Caki2 (cell line): ENCODE results near the gene ATXN7L1. TPM values are rescaled to one million over a fixed set of nuclear protein-coding genes. Genes with fewer than 3 reads are reported as not detected.
A peak's percentile ranks its signal among the peaks of the same experiment; 100 is the strongest.

ENCODE experiments used
- DNase-seq: peaks from one replicate; pipeline ENCODE4 v3.0.0-alpha.2; 2015; ENCODE audit warnings: low read depth
- in situ Hi-C: cut with HindIII; loops from 2 replicates; pipeline ENCODE4 v1.10.0; 2016; ENCODE audit warnings: low sequenced_read_pairs, low pct_unique_long_range_greater_than_20kb, mixed read lengths
- total RNA-seq: library from RNA; depleted of rRNA; stranded (reverse); fragments of >200 nt; shearing (Covaris generic); gene quantifications from 2 replicates; pipeline ENCODE4 v1.2.3, GENCODE V29; 2014; ENCODE audit warnings: low replicate concordance; rRNA removed

ATXN7L1 gene, protein sequence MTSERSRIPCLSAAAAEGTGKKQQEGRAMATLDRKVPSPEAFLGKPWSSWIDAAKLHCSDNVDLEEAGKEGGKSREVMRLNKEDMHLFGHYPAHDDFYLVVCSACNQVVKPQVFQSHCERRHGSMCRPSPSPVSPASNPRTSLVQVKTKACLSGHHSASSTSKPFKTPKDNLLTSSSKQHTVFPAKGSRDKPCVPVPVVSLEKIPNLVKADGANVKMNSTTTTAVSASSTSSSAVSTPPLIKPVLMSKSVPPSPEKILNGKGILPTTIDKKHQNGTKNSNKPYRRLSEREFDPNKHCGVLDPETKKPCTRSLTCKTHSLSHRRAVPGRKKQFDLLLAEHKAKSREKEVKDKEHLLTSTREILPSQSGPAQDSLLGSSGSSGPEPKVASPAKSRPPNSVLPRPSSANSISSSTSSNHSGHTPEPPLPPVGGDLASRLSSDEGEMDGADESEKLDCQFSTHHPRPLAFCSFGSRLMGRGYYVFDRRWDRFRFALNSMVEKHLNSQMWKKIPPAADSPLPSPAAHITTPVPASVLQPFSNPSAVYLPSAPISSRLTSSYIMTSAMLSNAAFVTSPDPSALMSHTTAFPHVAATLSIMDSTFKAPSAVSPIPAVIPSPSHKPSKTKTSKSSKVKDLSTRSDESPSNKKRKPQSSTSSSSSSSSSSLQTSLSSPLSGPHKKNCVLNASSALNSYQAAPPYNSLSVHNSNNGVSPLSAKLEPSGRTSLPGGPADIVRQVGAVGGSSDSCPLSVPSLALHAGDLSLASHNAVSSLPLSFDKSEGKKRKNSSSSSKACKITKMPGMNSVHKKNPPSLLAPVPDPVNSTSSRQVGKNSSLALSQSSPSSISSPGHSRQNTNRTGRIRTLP
- 0.06 and 1.5 TPM in 2 replicates for total RNA-seq

DNA sequence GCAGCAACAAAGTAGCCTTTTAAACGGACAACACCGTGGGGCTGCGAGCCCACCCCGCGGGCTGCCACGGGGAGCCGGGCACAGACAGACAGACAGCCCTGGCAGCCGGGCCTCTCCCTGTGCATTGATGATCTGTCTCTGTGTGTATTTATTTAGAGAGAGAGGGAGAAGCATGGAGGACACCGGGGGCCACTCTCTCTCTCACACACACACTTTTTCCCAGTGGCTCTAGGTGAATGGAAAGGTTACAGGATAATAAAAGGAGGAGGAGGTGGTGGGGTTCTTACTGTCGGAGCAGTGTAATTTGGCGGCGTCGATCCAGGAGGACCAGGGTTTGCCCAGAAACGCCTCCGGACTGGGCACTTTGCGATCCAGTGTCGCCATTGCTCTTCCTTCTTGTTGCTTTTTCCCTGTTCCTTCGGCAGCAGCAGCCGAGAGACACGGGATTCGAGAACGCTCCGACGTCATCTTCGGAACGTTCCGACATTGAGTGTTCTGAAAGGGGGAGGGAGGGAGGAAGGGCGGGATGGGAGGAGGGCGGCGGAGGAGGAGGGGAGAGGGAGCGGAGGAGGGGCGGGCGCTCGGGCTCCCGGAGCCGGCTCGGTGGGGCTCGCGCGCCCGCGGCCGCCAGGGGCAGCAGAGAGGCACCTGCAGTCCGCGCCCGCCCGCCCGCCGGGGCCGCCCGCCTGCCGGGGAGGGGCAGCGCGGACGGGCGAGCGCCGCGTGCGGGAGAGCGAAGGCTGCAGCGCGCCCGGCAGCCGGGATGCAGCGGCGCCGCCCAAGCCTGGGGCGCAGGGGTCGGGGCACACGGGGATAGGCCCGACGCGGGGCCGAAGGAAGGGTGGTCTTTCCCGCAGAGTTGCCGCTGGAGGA is at the start of gene ATXN7L1:
Gene ATXN7L1 (minus strand): TSS at position 509 of the 873 bp plus-strand sequence. CDS start 41 bp downstream, at position 468.
- in situ Hi-C loops: no loop called here
- peak; percentile 93 for DNase-seq

DNA sequence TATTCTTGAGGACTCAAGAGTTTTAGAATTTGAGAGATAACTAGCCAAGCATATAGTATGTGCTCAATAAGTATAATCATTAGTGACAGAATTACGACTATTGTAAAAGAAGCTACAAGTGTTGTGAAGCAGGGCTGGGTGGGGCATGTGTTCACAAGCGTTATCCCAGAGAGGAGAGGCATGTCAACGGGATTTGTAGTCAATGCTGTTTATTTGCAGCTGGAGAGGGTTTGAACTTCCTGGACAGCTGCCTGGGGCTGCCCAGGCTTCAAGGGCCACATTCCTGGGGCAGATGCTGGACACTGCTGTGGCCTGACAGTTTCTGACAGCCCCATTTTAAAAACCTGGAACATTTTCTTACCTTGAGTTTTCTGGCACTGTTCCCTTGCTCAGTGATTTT is 49.7 kb upstream of the ATXN7L1 start:
- in situ Hi-C loops: no loop called here
- DNase-seq: no peak

DNA sequence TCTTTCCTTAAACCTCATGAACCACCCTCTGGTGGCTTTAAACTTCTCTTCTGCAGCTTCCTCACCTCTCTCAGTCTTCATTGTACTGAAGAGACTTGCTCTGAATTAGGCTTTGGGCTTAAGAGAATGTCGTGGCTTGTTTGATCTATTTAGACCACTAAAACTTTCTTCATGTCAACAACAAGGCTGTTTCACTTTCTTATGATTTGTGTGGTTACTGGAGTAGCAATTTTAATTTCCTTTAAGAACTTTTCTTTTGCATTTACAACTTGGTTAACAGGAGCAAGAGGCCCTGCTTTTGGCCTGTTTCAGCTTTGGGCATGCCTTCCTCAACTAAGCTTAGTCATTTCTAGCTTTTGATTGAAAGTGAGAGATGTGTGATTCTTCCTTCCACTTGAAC is 48.5 kb upstream of the ATXN7L1 start:
- no peak for DNase-seq
- in situ Hi-C loops: no loop called here

DNA sequence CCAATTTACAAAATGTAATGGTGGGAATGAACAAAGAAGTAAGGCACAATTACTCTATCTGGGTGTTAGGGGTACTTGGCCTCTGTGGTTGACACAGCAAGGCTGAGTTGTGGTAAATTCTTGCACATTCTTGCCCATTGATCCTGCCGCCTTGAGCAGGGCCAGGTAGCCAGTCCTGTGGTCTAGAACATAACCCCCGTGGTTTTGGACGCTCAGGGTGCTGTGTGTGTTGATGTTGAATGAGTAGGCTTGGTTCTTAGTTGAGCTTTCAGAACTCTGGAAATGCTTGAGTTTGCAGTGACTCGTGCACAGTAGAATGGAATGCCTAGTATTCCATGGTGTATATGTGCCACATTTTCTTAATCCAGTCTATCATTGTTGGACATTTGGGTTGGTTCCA is 44.4 kb upstream of the ATXN7L1 start:
- DNase-seq: no peak
- in situ Hi-C loops: no loop called here

DNA sequence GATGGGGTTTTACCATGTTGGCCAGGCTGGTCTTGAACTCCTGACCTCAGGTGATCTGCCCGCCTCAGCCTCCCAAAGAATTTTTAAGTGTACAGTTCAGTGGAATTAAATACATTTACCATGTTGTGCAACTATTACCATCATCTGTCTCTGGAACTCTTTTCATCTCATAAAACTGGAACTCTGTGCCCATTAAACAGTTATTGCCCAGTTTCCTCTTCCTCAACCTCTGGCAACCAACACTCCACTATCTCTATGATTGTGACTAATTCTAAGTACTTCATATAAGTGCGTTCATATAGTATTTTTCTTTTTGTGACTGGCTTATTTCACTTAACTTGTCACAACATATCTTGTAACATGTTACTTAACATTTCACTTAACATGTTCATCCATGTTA is 41.3 kb upstream of the ATXN7L1 start:
- in situ Hi-C loops: no loop called here
- DNase-seq: no peak

DNA sequence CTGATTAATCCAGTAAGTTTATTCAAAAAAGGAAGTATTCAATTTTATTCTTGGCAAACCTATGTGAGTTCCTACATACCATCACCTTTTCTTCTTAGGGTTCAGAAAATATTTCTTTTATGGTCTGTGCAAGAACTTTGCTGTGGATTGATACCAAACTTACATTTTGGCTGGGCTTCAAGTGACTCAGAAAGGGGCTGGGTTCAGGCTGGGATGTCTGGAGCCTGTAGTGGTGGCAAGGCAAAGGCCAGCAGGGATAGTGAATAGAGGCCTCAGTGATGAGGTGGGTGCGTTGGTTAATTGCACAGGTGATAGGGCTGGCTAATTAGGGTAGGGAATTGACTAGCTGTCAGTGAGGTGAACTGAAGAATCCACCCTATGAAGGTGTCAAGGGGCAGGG is 40.2 kb upstream of the ATXN7L1 start:
- in situ Hi-C loops: no loop called here

DNA sequence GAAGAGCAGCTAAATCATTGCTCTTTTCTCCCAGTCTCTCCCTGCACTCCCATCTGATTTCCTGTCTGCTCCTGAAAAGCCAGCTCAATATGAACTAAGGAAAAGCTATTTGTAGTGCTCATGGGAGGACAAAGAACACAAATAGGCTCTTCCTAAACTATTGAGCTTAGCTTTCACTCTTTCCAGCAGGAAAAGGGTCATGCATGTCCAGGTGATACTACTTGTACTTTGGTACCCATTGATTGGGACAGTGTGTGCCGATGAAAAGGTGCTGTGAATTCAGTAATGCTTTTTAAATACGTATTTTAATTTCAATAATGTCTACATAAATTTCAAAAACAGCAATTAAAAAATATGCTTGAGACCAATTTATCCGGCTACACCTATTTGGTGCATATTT is 37.5 kb upstream of the ATXN7L1 start:
- in situ Hi-C loops: no loop called here
- no peak for DNase-seq

More for the DNA sequence above, 40.2 kb upstream of the ATXN7L1 start:
- no peak for DNase-seq

DNA sequence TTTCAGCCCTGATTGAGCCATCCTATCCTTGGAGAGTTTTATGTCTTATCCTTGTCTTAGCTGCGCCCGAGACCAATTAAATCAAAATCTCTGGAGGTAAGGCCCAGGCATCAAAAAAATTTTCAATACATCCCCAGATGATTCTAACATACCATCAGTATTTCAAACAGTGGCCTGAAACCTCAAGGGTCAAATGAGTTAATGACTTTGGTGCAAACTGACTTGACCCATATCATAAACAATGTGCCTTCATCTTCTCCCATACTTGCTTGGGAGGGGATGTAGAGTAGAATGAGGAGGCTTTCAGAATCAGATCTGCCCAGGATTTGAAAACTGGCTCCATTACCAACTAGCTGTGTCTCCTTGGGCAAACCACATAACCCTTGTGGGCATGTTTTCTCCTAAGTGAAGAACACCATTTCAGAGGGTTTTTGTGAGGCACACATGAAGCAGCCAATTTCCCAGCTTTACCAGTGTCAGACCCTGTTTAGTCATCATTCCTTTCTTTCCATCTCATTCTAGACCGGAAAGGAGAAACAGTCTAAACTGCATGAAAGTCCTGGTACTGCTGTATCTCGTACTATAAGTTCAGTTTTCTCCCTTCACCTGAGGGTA is 35.7 kb upstream of the ATXN7L1 start:
- in situ Hi-C loops: no loop called here
- no peak for DNase-seq

DNA sequence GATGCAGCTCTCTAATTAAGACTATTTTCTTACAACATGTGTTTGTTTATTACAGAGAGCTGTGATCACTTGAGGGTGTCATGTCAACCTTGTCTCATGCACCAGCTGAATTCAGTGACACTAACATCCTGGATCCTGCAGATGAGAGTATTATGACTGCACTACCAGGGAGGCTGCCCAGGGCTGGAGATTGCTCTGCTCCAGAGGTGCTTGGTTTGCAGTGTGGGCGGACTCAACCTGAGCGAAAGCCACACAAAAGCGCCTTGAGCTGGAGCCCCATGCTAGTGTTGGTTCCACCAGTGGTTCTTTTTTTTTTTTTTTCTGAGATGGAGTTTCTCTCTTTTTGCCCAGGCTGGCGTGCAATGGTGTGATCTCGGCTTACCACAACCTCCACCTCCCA is 33.8 kb upstream of the ATXN7L1 start:
- no peak for DNase-seq
- in situ Hi-C loops: no loop called here

DNA sequence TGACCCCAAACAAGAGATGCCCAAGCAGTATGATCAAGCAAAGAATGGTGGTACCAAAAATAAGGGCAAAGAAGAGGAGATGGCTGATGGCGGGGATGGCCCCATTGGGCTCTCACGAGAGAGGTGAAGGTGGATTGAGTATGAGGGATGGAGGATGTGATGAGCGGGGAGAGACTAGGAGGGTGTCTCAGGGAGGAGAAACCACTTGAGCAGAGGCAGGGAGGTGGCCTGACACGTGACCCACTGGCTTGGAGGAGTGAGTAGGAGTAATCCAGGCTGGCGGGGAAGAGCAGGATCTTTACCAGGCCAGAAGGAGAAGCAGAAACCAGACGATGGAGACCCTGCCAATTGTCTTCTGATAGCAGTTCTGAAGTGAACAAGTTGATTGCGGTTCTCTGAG is 33.3 kb upstream of the ATXN7L1 start:
- DNase-seq: no peak
- in situ Hi-C loops: no loop called here

DNA sequence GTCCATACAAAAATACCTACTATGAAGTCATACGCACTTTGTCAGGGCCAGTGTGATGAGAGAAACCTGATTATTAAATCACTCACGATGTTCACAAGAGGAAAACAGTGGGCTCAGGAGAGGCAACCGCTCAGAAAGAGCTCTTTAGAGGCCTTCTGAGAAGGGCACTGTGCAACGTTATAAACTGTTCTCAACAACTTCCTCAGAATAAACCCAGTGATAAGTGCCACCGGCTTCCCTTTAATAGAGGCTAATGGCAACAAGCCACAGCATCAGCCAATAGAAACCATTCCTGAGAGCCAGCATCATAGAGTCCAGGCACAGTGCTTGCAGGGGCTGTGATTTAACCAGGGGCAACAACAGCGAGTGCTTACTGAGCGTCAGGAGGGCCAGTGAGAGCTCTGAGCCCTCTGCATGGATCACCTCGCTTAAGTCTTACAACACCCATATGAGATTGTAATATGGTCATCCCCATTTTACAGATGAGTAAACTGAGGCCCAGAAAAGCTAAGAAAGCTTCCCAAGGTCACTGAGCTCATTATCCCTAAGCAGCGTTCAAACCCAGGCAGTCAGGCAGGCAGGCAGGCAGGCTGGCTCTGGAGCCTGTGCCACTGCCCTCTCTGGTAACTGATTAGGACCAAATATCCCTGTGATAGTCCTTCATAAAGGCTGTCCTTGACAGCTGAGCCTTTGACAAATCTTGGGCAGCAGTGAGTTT is 30.9 kb upstream of the ATXN7L1 start:
- in situ Hi-C loops: no loop called here
- DNase-seq: no peak

DNA sequence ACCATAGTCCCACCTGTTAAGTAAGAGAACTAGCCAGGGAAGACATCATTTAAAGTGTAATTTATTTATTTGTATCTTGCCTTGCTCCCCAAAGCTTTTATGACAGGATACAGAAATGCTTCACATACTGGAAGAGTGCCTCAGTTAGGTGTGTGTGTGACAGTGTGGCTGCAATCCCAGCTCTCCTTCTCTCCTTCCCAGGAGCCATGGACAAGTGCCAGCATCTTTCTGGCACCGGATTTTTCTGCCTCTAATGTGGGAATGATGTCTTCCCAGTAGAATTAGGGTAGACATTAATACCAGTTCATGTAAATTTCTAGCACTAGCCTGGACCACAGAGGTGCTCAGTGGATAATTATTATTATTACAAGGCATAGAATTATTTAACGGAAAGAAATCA is 30.3 kb upstream of the ATXN7L1 start:
- in situ Hi-C loops: no loop called here

DNA sequence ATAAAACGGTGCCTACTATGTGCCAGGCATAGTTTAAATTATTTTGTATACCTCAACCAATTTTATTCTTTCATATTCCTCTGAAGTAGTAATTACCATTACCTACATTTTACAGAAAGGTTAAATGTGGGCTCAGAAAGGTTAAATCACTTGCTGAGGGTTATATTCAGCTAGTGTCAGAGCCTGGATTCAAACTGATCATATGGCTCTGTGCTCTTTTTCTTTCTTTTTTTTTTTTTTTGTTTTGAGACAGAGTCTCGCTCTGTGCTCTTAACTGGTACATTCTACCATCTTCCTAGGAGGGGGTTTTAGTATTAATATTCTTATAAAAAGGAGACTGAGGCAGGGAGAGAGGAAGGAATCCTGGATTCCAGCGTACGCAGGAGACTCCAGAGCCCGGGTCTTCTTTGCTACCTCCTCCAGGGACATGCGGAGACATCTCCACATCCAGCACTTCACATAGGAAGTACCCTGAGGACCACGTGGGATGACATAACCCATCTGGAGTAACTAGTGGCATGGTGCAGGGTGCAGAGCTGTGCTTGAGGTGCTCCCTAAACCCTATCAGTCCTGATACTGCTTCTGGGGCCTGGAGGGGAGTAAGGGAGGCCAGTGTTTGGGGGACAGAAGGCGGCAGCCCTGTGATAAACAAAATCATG is 29.6 kb upstream of the ATXN7L1 start:
- no peak for DNase-seq
- in situ Hi-C loops: no loop called here

More for the DNA sequence above, 30.3 kb upstream of the ATXN7L1 start:
- no peak for DNase-seq

DNA sequence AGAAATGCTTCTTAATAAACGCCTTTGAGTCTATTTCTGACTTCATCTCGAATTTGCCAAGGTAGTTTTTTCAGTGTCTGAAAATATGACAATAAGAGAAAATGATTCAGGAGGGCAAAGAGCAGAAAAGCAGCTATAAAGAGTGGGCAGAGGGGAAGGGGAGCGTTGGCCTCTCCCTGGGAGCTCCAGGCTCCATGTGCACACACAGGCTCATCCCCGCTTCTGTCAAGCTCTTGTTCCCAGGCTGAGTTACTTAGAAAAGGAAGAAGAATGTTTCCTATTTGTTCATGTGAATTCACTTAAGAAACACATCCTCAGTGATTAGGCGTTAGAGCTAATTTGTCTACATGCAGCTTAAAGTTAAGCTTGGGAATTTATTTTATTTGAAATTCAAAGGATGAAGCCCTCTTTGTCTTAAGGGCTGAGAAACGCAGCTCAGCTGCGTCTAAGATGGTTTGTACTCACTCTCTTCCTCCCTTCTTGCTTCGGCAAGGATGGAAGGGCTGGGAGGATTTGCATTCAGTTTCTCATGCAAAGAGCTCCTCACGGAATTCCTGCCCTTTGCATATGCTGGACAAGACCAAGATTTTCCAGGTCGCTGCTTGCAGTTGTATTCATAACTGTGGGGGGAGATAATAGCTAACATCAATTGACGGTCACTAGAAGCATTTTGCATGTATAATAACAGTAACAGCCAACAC is 29.0 kb upstream of the ATXN7L1 start:
- in situ Hi-C loops: no loop called here
- no peak for DNase-seq

DNA sequence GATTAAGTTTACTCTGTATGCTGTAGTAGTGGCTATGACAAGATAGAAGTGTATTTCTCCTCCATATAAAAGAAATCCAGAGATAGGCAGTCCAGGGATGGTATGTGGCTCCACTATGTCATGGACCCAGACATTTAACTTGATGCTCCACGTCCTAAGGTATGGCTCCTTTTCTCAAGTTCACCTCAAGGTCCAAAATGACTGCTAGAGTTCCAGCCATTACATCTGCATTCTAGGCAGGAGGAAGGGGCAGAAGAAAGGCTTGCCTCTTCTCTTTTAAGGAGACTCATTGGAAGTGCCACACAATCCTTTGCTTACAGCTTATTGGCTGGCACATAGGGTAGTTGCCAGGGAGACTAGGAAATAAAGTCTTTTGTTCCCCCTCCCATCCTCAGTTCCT is 27.7 kb upstream of the ATXN7L1 start:
- in situ Hi-C loops: no loop called here
- no peak for DNase-seq

DNA sequence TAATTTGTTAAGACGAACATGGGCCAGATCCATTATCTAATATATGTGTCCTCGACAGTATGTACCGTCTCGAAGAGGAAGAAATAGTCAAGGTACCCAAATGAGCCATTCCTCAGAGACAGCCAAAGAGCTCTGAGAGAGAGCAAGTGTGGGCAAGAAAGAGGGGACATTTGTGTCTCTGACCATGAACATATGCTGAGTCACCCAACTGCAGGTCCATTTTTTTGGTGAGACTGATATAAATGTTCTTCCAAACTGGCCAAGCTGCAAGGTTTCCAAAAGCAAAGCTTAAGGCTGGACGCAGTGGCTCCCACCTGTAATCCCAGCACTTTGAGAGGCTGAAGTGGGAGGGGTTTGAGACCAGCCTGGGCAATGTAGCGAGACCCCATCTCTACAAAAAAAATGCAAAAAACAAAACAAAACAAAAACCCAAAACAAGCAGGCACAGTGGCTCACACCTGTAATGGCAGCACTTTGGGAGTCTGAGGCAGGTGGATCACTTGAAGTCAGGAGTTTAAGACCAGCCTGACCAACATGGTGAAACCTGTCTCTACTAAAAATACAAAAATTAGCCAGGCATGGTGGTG is 26.0 kb upstream of the ATXN7L1 start:
- in situ Hi-C loops: no loop called here
- DNase-seq: no peak
